GM03348 (cell line): ENCODE measurements around the gene PLXDC1.
"Not testable (repeated sequence)": the region's sequence is repeated elsewhere in the genome, so short reads cannot be mapped to it uniquely, and the experiment has no call there.

Source experiments
- DNase-seq: peaks from one replicate; pipeline ENCODE4 v3.0.0; 2012; ENCODE audit warnings: low spot score

PLXDC1 gene

GRCh38 chr17:39181303-39181702 lies 29.9 kb upstream of the PLXDC1 start:
- no peak for DNase-seq

DNA sequence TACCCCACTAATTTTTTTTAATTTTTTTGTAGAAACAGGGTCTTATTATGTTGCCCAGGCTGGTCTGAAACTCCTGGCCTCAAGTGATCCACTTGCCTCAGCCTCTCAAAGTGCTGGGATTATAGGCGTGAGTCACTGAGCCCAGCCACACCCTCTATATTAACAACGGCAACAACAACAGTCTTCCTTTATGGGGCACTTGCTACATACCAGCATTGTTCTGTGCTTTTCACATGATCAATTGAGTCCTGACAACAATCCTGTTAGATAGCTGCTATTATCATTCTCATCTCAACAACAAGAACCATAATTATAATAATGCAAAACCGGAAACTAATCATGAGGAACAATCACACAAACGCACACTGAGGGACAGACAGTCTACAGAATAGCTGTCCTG lies 27.1 kb upstream of the PLXDC1 start:
- peak; percentile 62 for DNase-seq

DNA sequence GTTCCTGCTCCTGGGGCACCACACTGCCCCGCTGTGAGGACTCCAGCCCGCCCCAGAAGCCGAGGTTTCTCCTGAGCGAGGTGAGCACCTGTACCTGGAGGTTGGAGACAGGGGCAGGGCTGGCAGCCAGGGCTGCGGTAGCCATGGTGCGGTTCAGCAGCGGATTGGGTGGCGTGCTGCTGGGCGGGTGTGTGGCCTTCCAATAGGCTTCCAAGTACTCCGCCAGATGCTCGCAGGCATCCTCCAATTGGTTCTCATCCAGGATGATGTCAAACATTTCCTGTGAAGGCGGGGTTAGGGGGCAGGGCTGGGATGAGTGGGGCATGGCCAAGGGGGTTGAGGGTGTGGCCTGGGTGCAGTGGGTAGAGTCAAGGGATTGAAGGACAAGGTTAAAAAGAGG lies 25.8 kb upstream of the PLXDC1 start:
- DNase-seq: no peak

DNA sequence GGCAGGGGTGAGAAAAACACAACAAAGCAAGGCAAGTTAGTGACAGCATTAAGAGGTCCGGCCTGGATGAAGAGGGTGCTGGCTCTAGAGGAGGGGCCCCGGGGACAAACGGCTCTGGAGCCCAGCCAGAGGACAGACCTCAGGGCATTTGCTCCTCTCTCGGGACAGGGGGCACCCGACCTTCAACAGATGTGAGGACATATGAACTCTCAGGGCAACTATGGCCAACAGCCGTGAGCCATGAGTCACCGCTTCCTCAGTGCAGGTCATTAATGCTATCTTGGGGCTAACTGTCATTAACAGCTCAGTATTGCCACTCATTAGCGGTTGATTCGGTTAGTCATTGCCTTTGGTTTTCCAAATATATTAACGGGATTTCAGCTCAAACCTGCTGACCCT lies 24.3 kb upstream of the PLXDC1 start:
- DNase-seq: no peak

DNA sequence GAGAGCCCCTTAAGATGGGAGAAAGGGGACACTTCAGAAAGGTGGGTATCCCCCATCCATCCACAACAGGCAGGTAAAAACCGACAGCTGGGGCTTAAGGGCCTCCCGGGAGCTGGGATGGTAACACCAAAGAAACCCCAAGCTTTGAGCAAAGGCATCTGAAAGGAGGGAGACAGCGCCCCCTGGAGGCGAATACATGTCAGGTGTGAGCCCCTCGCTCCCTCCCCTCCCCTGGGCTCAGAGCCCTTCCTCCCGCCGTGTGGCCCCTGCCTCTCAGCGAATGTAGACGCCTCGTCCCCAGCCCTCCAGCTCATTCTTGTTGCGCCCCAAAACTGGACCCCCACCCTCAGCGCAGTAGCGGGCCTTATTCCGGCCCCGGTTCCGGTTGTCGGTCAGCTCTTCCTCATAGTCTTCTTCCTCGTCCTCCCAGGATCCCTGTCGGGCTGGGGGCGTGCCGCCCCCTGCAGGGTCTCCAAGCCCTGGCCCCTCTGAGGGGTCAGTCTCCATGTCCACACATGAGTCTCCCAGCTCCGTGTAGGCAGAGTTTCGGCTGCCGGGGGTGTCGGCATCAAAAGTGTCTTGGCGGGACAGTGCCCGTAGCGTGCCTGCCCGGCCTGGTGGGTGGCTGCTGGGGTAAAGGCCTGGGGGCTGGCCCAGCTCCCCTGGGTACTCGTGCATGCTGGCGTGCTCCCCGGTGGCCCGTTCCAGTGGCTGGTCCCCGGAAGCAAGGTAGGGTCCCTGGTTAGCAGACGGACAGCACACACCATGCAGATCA lies 23.7 kb upstream of the PLXDC1 start:
- peak; percentile 84 for DNase-seq

GRCh38 chr17:39173526-39174274 lies 22.3 kb upstream of the PLXDC1 start:
- no peak for DNase-seq

- no peak for DNase-seq
Measured at GRCh38 chr17:39173080-39173479, 21.6 kb upstream of the PLXDC1 start.

DNA sequence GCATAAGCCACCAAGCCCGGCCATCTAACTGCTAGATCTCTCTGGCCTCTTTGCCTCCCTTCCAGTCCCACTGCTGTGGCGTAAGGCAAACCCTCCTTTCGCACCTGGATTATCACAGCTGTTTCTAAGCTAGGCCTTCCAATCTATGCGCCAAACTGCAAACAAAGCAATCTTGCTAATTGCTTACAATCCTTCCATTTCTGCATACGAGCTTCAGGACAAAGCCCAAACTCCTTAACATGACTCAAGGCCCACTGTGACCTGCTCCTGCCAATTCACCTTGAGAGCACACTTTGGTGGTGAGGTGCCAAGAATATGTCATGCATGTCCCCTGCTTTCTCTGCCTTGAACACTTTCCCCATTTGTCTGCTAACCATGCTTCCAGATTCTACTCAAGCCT lies 20.5 kb upstream of the PLXDC1 start:
- no peak for DNase-seq

DNA sequence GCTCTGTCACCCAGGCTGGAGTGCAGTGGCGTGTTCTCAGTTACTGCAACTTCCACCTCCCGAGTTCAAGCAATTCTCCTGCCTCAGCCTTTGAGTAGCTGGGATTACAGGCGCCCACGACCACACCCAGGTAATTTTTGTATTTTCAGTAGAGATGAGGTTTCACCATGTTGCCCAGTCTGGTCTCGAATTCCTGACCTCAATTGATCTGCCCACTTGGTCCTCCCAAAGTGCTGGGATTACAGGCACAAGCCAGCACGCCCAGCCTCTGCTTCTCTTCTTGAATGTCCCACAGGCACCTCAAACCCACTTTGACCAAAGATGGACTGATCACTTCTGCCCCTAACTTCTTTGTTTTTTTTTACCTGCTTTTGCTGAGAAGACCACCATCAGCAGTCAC lies 19.1 kb upstream of the PLXDC1 start:
- no peak for DNase-seq

DNA sequence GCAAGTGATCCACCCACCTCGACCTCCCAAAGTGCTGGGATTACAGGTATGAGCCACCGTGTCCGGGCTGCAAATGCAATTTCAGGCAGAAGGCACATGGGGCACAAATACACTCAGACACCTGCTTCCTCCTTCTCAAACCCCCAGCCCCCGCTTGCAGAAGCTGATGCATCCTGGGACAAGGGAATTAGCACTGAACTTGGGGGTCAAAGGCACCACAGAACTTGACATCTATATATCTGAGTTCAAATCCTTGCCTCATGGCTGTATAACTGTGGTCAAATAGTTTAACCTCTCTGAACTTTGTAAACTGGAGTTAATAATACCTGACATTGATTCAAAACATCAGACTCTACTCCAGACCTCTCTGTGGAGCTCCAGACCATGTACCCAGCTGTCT lies 18.7 kb upstream of the PLXDC1 start:
- DNase-seq: no peak

DNA sequence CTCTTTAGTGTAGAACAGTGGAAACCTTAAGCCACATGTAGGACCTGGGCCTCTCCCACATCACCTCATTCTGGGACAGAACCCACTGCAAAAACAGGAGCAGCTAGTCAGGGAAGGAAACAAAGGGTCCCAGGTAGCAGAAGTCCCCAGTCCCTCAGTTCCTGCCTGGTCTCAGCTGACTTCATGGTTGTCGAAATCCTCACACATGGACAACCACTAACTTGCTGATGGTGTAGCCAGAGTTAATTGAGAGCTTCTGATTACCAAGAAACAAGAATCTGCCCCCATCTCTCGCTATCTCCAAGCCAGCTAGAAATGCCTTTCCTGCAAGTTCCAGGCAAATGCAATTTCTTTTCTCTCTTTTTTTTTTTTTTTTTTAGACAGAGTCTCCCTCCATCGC lies 18.1 kb upstream of the PLXDC1 start:
- DNase-seq: no peak

DNA sequence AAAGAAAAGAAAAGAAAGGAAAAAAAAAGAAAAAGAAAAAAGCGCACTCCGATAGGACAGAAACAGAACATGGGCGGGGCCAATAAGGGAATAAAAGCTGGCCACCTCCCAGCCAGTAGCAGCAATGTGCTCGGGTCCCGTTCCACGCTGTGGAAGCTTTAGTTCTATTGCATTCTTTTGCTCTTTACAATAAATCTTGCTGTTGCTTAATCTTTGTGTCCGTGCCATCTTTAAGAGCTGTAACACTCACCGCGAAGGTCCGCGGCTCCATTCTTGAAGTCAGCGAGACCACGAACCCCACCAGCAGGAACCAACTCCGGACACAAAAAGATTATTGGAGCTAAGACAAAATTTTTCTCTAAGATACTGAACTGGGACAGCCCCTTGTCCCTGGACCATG lies 17.7 kb upstream of the PLXDC1 start:
- no peak for DNase-seq

- not testable (repeated sequence) for DNase-seq
Measured at GRCh38 chr17:39168503-39168902, 17.1 kb upstream of the PLXDC1 start.

GRCh38 chr17:39167476-39167875 lies 16.0 kb upstream of the PLXDC1 start:
- DNase-seq: peak; percentile 31

DNA sequence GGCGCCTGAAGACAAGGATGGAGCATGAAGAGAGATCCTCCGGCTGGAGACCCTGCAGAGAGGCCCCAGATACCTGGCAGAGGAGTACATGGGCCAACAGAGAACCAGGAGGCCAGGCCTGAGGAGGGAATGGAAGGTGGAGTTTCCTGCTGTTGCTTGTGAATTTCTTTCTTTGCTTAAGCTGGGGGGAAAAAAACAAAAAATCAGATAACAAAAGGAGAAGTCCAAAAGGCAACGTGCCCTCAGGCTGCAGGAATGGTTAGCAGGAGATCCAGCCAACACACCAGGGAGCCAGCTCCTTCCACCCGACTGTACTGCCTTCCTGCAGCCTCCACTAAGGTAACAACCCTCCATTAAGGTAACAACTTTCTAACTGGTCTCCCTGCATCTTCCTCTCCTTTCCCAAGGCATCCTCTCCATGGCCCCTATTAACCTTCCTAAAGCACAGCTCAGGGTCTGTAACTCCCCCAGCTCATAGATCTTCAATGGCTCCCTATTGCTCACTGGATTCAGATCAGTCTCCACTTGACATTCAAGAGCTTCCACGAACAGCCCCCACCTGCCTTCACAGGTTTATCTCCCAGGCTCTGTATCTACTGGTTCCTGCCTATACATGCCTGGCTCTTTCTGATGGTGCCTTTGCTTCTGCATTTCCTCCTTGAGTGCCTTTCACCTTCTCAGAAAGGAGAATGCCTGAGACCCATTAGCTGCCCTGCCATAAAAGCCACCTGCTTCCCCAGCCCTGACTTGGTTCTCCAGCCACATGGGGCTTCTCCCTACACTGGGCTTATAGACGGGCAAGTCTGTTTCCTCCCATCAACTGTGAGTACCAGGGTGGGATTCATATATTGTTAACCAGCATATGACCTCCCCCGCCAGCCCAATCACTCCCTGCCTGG lies 15.2 kb upstream of the PLXDC1 start:
- DNase-seq: no peak

GRCh38 chr17:39165841-39166349 lies 14.5 kb upstream of the PLXDC1 start, which contains the start of gene ARL5C:
Gene ARL5C, minus strand, starts transcription at chr17:39166161. Its CDS starts 401 bp downstream, at chr17:39165760.
- no peak for DNase-seq

GRCh38 chr17:39165178-39165840 lies 13.9 kb upstream of the PLXDC1 start:
- DNase-seq: no peak

GRCh38 chr17:39164675-39165143 lies 13.3 kb upstream of the PLXDC1 start:
- peak; percentile 97 for DNase-seq

- no peak for DNase-seq
Measured at GRCh38 chr17:39161962-39162361, 10.5 kb upstream of the PLXDC1 start.

DNA sequence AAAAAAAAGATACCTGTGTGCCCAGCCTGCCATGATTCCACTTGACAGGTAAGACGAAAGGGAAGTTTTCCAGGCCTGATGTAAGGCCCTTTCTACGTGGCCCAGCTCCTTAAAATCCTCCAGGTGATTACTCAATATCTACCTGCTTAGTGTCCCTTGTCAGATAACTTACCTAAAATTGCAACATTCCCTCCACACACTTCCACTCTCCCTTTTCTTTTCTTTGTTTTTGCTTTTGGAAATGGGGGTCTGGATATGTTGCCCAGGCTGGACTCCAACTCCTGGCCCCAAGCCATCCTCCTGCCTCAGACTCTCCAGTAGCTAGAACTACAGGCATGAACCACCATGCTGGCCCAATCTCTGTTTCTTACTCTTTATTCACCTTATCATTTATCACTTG lies 7.2 kb upstream of the PLXDC1 start:
- no peak for DNase-seq

- no peak for DNase-seq
Measured at GRCh38 chr17:39156491-39156890, 5.1 kb upstream of the PLXDC1 start.

DNA sequence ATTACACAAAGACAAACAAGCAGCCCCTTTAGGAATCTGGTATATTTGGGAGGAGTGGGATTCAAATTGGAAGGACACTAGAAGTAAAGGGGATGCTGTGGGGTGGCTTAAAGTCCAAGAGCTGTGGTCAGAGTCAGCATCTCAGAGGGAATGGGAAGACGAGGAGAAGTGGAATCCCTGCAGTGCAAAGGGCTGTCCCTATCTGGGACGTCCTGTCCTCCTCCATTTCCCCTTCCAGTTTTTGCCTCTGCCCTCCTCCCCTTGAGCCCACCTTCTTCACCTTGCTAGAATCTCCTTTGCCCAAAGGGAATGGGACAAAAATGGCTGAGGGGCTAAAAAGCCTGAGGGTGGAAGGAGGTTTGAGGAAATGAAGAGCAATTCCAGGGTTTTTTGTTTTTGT lies 4.2 kb upstream of the PLXDC1 start:
- DNase-seq: no peak
